Liver (tissue), 9 donors: ENCODE measurements around the gene ARHGEF12. TPM values are rescaled to one million over a fixed set of nuclear protein-coding genes. Genes with fewer than 3 reads are reported as not detected.

Experiments used
- DNase-seq: peaks from one replicate; pipeline ENCODE4 v3.0.0-alpha.2; 2017; ENCODE audit warnings: low spot score
- H3K27ac ChIP-seq, 2 donors: one replicate each; pipeline ENCODE4 v1.7.0; 2013; ENCODE audit warnings: inconsistent platforms in 2 of 2, low read length in 2 of 2, control low read depth in 1 of 2, low read depth in 1 of 2, mild to moderate bottlenecking in 1 of 2
- H3K27me3 ChIP-seq, 4 donors: one replicate each; pipeline versions ENCODE4 v1.6.1 to v1.7.0; 2013; ENCODE audit warnings: low read length in 3 of 4, inconsistent platforms in 1 of 4, mild to moderate bottlenecking in 1 of 4, moderate library complexity in 1 of 4; ENCODE audit not compliant: control insufficient read depth in 4 of 4, insufficient read depth in 4 of 4
- H3K36me3 ChIP-seq, 4 donors: one replicate each; pipeline versions ENCODE4 v1.6.1 to v1.7.0; 2013; ENCODE audit warnings: low read length in 3 of 4, mild to moderate bottlenecking in 3 of 4, low read depth in 1 of 4, moderate library complexity in 1 of 4; ENCODE audit not compliant: control insufficient read depth in 4 of 4, insufficient read depth in 3 of 4
- H3K4me1 ChIP-seq, 4 donors: one replicate each; pipeline versions ENCODE4 v1.6.1 to v1.7.0; 2013; ENCODE audit warnings: low read length in 3 of 4, mild to moderate bottlenecking in 3 of 4, moderate library complexity in 1 of 4; ENCODE audit not compliant: control insufficient read depth in 4 of 4, insufficient read depth in 4 of 4
- H3K4me3 ChIP-seq, 3 donors: one replicate each; pipeline versions ENCODE4 v1.6.1 to v1.7.0; 2013; ENCODE audit warnings: low read length in 3 of 3, control low read depth in 1 of 3, low read depth in 1 of 3, mild to moderate bottlenecking in 1 of 3
- H3K9ac ChIP-seq, 2 donors: one replicate each; pipeline ENCODE4 v1.7.0; 2013; ENCODE audit warnings: low read length in 2 of 2, mild to moderate bottlenecking in 2 of 2, moderate library complexity in 2 of 2, control low read depth in 1 of 2, low read depth in 1 of 2
- H3K9me3 ChIP-seq, 4 donors: one replicate each; pipeline versions ENCODE4 v1.6.1 to v1.7.0; 2013; ENCODE audit warnings: low read length in 3 of 4; ENCODE audit not compliant: control insufficient read depth in 4 of 4
- FOXA1 ChIP-seq: IDR thresholded peaks from 2 replicates; pipeline ENCODE4 v1.6.1; 2016; ENCODE audit warnings: antibody characterized with exemption
- GABPA ChIP-seq, 2 donors: IDR thresholded peaks in 1 of 2; conservative IDR thresholded peaks in 1 of 2; 2 replicates each; pipeline ENCODE4 v1.6.1; 2016; ENCODE audit warnings: antibody characterized with exemption in 2 of 2, mild to moderate bottlenecking in 1 of 2, moderate library complexity in 1 of 2
- HNF4A ChIP-seq, 2 donors: conservative IDR thresholded peaks; 2 replicates each; pipeline ENCODE4 v1.6.1; 2016; ENCODE audit warnings: antibody characterized with exemption in 2 of 2, mild to moderate bottlenecking in 2 of 2
- HNF4G ChIP-seq: IDR thresholded peaks from 2 replicates; pipeline ENCODE4 v1.6.1; 2016; ENCODE audit warnings: antibody characterized with exemption
- NR2F2 ChIP-seq: IDR thresholded peaks from 2 replicates; pipeline ENCODE4 v1.6.1; 2016; ENCODE audit warnings: antibody characterized with exemption
- RAD21 ChIP-seq, 2 donors: IDR thresholded peaks; 2 replicates each; pipeline ENCODE4 v1.6.1; 2016; ENCODE audit warnings: antibody characterized with exemption in 2 of 2, mild to moderate bottlenecking in 2 of 2
- RXRA ChIP-seq, 2 donors: IDR thresholded peaks; 2 replicates each; pipeline ENCODE4 v1.6.1; 2017 to 2018; ENCODE audit warnings: antibody characterized with exemption in 2 of 2, mild to moderate bottlenecking in 1 of 2
- TAF1 ChIP-seq: conservative IDR thresholded peaks from 2 replicates; pipeline ENCODE4 v1.6.1; 2016; ENCODE audit warnings: antibody characterized with exemption, mild to moderate bottlenecking
- WGBS: extraction: QIAGEN DNeasy Blood & Tissue Kit; methylation state at CpG from one replicate; pipeline ENCODE4 v1.1.7; 2013; 5-methylcytosine and 5-hydroxymethylcytosine counted together
- polyA plus RNA-seq, 2 donors: library from polyadenylated mRNA; stranded (reverse) in 1 of 2; unstranded in 1 of 2; fragments of 200-250 nt in 1 of 2; fragments of >200 nt in 1 of 2; fragmentation: Nextera tagmentation in 1 of 2; extraction: Ambion mirVana in 1 of 2; gene quantifications; one replicate each; pipeline versions ENCODE4 v1.2.1 to v1.2.3, GENCODE V29; 2013 to 2015
- total RNA-seq, 2 donors: library from RNA; depleted of rRNA; stranded (reverse); fragments of >200 nt; gene quantifications; one replicate each; pipeline ENCODE4 v1.2.3, GENCODE V29; 2014
- TF ChIP-seq, protein P1 (sequence below): IDR thresholded peaks from 2 replicates; pipeline ENCODE4 v1.6.1; 2016; ENCODE audit warnings: antibody characterized with exemption
- TF ChIP-seq, protein P2 (sequence below): IDR thresholded peaks from 2 replicates; pipeline ENCODE4 v1.6.1; 2016; ENCODE audit warnings: antibody characterized with exemption, mild to moderate bottlenecking
- TF ChIP-seq, protein P3 (sequence below): fragments of 150-350 bp; IDR thresholded peaks from 2 replicates; pipeline ENCODE4 v1.5.1; 2017; ENCODE audit warnings: improper control_type of control experiment, low read depth, low read length; ENCODE audit not compliant: missing input control
- TF ChIP-seq, protein P4 (sequence below): IDR thresholded peaks from 2 replicates; pipeline ENCODE4 v1.6.1; 2016; ENCODE audit warnings: antibody characterized with exemption
- TF ChIP-seq, protein P5 (sequence below): IDR thresholded peaks from 2 replicates; pipeline ENCODE4 v1.6.1; 2016; ENCODE audit warnings: antibody characterized with exemption
- donor health status: healthy.
- donor health status: healthy.
- donor health status: healthy.
- donor health status: healthy.
- donor health status: healthy.

The ARHGEF12 gene
- total and polyA plus RNA-seq, 4 donors, result 28.0 to 169 (median 53.9) TPM

DNA sequence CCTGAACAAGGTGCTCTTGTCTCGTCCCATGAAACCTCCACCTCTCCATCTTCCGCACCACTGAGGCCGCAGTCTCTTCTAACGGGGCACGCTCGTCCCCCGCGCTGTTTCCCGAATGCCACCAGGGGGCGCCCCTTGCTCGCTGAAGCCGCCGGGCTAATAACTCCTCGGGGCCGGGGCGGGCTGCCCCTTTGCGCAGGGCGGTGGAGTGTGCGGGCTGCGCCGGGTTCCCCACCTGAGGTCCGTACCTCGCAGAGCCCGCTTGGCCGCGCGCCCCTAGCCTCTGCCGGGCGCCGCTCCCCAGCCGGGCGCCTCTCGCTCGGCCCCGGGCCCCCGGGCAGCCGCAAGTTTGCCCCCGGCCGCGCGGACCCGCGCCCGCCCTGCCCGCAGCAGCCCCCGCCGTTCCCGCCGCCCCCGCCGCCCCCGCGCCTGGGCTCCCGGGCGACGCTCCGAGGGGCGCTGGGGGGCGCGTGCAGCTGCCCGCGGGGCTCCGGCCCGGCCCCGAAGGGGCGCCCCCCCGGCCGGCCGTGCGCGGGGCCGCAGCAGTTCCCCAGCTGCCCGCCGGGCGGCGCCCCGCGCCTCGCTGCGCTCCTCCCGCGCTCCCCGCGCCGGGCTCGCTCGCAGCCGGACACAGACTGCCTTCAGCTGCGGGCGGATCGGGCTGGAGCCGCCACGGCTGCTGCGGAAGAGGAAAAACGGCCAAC lies 175.1 kb downstream of the ARHGEF12 start, which contains the start of gene GRIK4:
Gene GRIK4, plus strand, starts transcription at position 633 of the 704 bp plus-strand sequence. CDS start 148,571 bp downstream, outside the sequence.
- H3K4me1 ChIP-seq, result peaks cover 0 to 6% (median 0%) of the 10 kb centered on the region in 4 donors
- TF ChIP-seq RAD21 (IDR thresholded peaks at IDR 0.05) (peak; percentile 89 to 93), HNF4G (no peak), NR2F2 (no peak), HNF4A (conservative IDR thresholded peaks at IDR 0.05) (no peak), RXRA (IDR thresholded peaks at IDR 0.05) (no peak)
- TF ChIP-seq, protein P1, sequence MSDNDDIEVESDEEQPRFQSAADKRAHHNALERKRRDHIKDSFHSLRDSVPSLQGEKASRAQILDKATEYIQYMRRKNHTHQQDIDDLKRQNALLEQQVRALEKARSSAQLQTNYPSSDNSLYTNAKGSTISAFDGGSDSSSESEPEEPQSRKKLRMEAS, result no peak
- TF ChIP-seq, protein P2, sequence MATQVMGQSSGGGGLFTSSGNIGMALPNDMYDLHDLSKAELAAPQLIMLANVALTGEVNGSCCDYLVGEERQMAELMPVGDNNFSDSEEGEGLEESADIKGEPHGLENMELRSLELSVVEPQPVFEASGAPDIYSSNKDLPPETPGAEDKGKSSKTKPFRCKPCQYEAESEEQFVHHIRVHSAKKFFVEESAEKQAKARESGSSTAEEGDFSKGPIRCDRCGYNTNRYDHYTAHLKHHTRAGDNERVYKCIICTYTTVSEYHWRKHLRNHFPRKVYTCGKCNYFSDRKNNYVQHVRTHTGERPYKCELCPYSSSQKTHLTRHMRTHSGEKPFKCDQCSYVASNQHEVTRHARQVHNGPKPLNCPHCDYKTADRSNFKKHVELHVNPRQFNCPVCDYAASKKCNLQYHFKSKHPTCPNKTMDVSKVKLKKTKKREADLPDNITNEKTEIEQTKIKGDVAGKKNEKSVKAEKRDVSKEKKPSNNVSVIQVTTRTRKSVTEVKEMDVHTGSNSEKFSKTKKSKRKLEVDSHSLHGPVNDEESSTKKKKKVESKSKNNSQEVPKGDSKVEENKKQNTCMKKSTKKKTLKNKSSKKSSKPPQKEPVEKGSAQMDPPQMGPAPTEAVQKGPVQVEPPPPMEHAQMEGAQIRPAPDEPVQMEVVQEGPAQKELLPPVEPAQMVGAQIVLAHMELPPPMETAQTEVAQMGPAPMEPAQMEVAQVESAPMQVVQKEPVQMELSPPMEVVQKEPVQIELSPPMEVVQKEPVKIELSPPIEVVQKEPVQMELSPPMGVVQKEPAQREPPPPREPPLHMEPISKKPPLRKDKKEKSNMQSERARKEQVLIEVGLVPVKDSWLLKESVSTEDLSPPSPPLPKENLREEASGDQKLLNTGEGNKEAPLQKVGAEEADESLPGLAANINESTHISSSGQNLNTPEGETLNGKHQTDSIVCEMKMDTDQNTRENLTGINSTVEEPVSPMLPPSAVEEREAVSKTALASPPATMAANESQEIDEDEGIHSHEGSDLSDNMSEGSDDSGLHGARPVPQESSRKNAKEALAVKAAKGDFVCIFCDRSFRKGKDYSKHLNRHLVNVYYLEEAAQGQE, result no peak
- TF ChIP-seq, protein P3, sequence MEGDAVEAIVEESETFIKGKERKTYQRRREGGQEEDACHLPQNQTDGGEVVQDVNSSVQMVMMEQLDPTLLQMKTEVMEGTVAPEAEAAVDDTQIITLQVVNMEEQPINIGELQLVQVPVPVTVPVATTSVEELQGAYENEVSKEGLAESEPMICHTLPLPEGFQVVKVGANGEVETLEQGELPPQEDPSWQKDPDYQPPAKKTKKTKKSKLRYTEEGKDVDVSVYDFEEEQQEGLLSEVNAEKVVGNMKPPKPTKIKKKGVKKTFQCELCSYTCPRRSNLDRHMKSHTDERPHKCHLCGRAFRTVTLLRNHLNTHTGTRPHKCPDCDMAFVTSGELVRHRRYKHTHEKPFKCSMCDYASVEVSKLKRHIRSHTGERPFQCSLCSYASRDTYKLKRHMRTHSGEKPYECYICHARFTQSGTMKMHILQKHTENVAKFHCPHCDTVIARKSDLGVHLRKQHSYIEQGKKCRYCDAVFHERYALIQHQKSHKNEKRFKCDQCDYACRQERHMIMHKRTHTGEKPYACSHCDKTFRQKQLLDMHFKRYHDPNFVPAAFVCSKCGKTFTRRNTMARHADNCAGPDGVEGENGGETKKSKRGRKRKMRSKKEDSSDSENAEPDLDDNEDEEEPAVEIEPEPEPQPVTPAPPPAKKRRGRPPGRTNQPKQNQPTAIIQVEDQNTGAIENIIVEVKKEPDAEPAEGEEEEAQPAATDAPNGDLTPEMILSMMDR, result peak; percentile 88
- TF ChIP-seq, protein P4, sequence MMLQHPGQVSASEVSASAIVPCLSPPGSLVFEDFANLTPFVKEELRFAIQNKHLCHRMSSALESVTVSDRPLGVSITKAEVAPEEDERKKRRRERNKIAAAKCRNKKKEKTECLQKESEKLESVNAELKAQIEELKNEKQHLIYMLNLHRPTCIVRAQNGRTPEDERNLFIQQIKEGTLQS, result no peak
- peak; percentile 86 for DNase-seq
- H3K27ac ChIP-seq, result no peak within 1 kb of the TSS
- H3K36me3 ChIP-seq, result no peaks in the 10 kb centered on the region
- no peaks in the 10 kb centered on the region for H3K9me3 ChIP-seq
- peak within 1 kb of the TSS in 1 of 3 donors; percentile 65 for H3K4me3 ChIP-seq
- peaks cover 0 to 5% (median 2%) of the 10 kb centered on the region in 4 donors for H3K27me3 ChIP-seq
- WGBS, result 1% methylated on average over 95 of the region's 95 CpGs
- no peak within 1 kb of the TSS for H3K9ac ChIP-seq

DNA sequence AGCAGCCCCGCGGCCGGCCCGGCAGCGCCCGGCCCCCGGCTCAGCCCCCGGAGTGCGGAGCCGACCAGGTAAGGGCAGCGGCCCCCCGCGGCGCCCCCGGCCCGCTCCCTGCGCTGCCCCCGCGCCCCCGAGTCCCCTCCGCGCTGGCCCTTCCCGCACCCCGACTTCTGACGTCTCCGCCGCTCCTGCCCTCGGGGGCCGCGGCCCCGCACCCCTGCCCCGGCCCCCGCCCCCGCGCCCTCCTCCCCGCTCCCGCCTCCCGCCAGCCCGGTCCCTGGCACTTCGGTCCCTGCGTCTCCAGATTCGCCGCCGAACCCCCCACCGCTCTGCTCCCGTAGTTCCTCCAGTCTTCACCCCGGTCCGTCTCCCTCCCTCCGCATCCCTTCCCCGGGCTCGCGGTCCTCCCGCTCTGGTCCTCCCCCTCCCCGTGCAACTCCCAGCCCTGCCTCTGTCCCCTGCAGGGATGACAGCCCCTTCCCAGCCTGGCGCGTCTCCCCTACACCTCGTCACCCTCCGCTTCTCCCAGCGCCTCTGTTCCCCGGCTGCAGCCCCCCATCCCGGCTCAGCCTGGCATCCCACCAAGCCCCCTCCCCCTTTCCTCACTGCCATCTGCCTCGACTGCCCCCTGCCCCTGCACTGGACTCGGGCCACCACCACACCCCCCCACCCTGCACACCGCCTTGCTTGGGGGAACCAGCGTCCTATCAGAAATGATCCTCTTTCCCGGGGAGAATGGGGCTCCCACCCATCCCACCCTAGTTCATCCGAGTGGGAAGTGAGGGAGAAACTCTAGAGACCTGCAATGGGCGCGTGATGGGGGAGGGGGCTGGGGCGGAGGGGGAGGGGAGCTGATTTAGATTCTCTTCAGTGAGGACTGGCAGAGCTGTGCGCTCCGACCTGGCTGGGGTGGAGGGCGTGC lies 175.9 kb downstream of the ARHGEF12 start:
- H3K27me3 ChIP-seq, result peaks cover 0 to 5% (median 2%) of the 10 kb centered on the region in 4 donors
- H3K9ac ChIP-seq, result no peak overlapping the region

More for the DNA sequence above, 175.9 kb downstream of the ARHGEF12 start:
- TF ChIP-seq TAF1 (no peak), HNF4A (conservative IDR thresholded peaks at IDR 0.05) (no peak), FOXA1 (no peak), HNF4G (no peak), NR2F2 (no peak), GABPA (IDR thresholded peaks at IDR 0.05 in 1 of 2, conservative IDR thresholded peaks at IDR 0.05 in 1 of 2) (no peak)
- TF ChIP-seq, protein P5, sequence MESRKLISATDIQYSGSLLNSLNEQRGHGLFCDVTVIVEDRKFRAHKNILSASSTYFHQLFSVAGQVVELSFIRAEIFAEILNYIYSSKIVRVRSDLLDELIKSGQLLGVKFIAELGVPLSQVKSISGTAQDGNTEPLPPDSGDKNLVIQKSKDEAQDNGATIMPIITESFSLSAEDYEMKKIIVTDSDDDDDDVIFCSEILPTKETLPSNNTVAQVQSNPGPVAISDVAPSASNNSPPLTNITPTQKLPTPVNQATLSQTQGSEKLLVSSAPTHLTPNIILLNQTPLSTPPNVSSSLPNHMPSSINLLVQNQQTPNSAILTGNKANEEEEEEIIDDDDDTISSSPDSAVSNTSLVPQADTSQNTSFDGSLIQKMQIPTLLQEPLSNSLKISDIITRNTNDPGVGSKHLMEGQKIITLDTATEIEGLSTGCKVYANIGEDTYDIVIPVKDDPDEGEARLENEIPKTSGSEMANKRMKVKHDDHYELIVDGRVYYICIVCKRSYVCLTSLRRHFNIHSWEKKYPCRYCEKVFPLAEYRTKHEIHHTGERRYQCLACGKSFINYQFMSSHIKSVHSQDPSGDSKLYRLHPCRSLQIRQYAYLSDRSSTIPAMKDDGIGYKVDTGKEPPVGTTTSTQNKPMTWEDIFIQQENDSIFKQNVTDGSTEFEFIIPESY, result no peak
- TF ChIP-seq, protein P2, result no peak
- no peaks in the 10 kb centered on the region for H3K9me3 ChIP-seq
- H3K27ac ChIP-seq, result no peak overlapping the region
- 11% methylated on average over 73 of the region's 73 CpGs for WGBS
- peaks cover 0 to 6% (median 0%) of the 10 kb centered on the region in 4 donors for H3K4me1 ChIP-seq
- H3K36me3 ChIP-seq, result no peaks in the 10 kb centered on the region
- no peak for DNase-seq
- H3K4me3 ChIP-seq, result peak overlapping the region in 1 of 3 donors; percentile 65
